HepG2 (cell line): Measurements from ENCODE around the gene FRMD8.

Experiments used
- ATF3 ChIP-seq: sonication (generic); formaldehyde crosslinking; IDR thresholded peaks from 2 replicates; pipeline ENCODE4 v1.4.0; 2020; ENCODE audit warnings: missing genetic modification reagents
- CAMTA2 ChIP-seq: sonication (generic); formaldehyde crosslinking; IDR thresholded peaks from 2 replicates; pipeline ENCODE4 v1.4.0; 2020; ENCODE audit warnings: mild to moderate bottlenecking, missing genetic modification reagents, borderline replicate concordance
- CTCF ChIP-seq: sonication (generic); formaldehyde crosslinking; IDR thresholded peaks from 2 replicates; pipeline ENCODE4 v1.5.0; 2020; ENCODE audit warnings: mild to moderate bottlenecking, missing genetic modification reagents, moderate library complexity
- HMG20B ChIP-seq: conservative IDR thresholded peaks from 2 replicates; pipeline ENCODE4 v1.6.1; 2016; ENCODE audit warnings: missing genetic modification reagents, missing compliant biosample characterization
- HNF4A ChIP-seq: sonication (generic); formaldehyde crosslinking; IDR thresholded peaks from 2 replicates; pipeline ENCODE4 v1.4.0; 2020; ENCODE audit warnings: missing genetic modification reagents
- KIAA2018 ChIP-seq: sonication (generic); formaldehyde crosslinking; IDR thresholded peaks from 2 replicates; pipeline ENCODE4 v1.5.0; 2020; ENCODE audit warnings: mild to moderate bottlenecking, missing genetic modification reagents, borderline replicate concordance
- POLR2A ChIP-seq, 2 experiments: IDR thresholded peaks; 2 replicates each; pipeline ENCODE4 v1.6.1; 2011; ENCODE audit warnings: low read depth in 2 of 2, low read length in 2 of 2, mild to moderate bottlenecking in 1 of 2, moderate library complexity in 1 of 2; ENCODE audit not compliant: insufficient read depth in 1 of 2
- ZNF430 ChIP-seq: sonication (generic); formaldehyde crosslinking; IDR thresholded peaks from 2 replicates; pipeline ENCODE4 v1.9.0; 2021; ENCODE audit warnings: mild to moderate bottlenecking, missing genetic modification reagents

GRCh38 chr11:65377036-65377435 lies 9.4 kb upstream of the FRMD8 start:
- TF ChIP-seq POLR2A (IDR thresholded peaks at IDR 0.05; ENCODE audit: insufficient read depth in 1 of 2, low read depth in 2 of 2, low read length in 2 of 2) (no peak), KIAA2018 (CRISPR knock-in tag) (no peak), CTCF (no peak), ZNF430 (CRISPR knock-in tag) (no peak), ATF3 (CRISPR knock-in tag) (no peak), HNF4A (no peak), HMG20B (CRISPR knock-in tag) (no peak), CAMTA2 (no peak)
